Measurements from ENCODE around the gene LAMB4.

The LAMB4 gene

DNA sequence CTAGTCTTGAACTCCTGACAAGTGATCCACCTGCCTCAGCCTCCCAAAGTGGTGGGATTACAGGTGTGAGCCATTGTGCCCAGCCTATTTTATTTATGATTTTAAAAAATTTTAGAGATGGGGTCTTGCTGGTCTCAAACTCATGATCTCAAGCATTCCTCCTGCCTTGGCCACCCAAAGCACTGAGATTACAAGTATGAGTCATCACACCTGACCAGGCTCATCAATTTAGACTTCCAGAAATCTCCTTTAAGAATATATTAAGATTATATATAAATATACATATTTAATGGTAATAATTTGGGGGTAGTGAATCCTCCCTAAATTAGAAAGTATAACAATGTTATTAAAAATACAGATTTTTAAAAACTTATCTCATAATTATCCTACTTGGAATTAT lies 156.3 kb downstream of the LAMB4 start:
- no peak for DNase-seq (ENCODE audit: extremely low read depth in 1 of 2, low read depth in 1 of 2)
